OCI-LY7 (cell line): ENCODE results near the gene GLIPR1L2. TPM values are rescaled to one million over a fixed set of nuclear protein-coding genes. Genes with fewer than 3 reads are reported as not detected.
"Not testable (repeated sequence)": the region's sequence is repeated elsewhere in the genome, so short reads cannot be mapped to it uniquely, and the experiment has no call there.

Experiments
- BruUV-seq: library from RNA; stranded (reverse); fragments of 400-500 nt; replicated peaks from 2 replicates; lab custom pipeline; 2021; lab: Mats Ljungman, UMichigan
- CTCF ChIA-PET: fragments of 300-600 bp; sonication (Branson Sonifier 250); formaldehyde crosslinking; loops from one replicate; lab custom pipeline; 2022; ENCODE audit warnings: antibody characterized with exemption; ENCODE audit not compliant: unreplicated experiment; lab: Charles Lee
- POLR2A ChIA-PET: fragments of 300-600 bp; sonication (Branson Sonifier 250); formaldehyde crosslinking; loops from one replicate; lab custom pipeline; 2022; ENCODE audit warnings: antibody characterized with exemption; lab: Charles Lee
- DNase-seq: peaks from one replicate; pipeline ENCODE4 v3.0.0-alpha.2; 2015; ENCODE audit warnings: low spot score
- H2AFZ ChIP-seq: fragments of 200-600 bp; sonication (generic), shearing (Covaris generic); 2 replicates; pipeline ENCODE4 v1.6.1; 2014; ENCODE audit warnings: mild to moderate bottlenecking, antibody characterized with exemption, low read length, moderate library complexity
- H3K27ac ChIP-seq: fragments of 200-600 bp; sonication (generic); 2 replicates; pipeline ENCODE4 v1.5.1; 2014; ENCODE audit warnings: mixed run types, low read depth, mild to moderate bottlenecking, moderate library complexity, low read length, inconsistent platforms; ENCODE audit not compliant: poor library complexity, severe bottlenecking
- H3K36me3 ChIP-seq: fragments of 200-600 bp; sonication (generic); 2 replicates; pipeline ENCODE4 v1.6.1; 2014; ENCODE audit warnings: mild to moderate bottlenecking, antibody characterized with exemption, low read length, moderate library complexity, mixed read lengths; ENCODE audit not compliant: insufficient read depth
- H3K4me1 ChIP-seq: fragments of 200-600 bp; sonication (generic); 2 replicates; pipeline ENCODE4 v1.5.1; 2014; ENCODE audit warnings: mild to moderate bottlenecking, low read length; ENCODE audit not compliant: insufficient read depth, poor library complexity, severe bottlenecking
- H3K4me2 ChIP-seq: fragments of 200-600 bp; sonication (generic); 2 replicates; pipeline ENCODE4 v1.6.1; 2014; ENCODE audit warnings: mild to moderate bottlenecking, low read length
- H3K4me3 ChIP-seq: fragments of 200-600 bp; sonication (generic); 2 replicates; pipeline ENCODE4 v1.5.1; 2014; ENCODE audit warnings: mild to moderate bottlenecking, low read depth, low read length; ENCODE audit not compliant: poor library complexity, severe bottlenecking
- H3K79me2 ChIP-seq: fragments of 200-600 bp; sonication (generic); 2 replicates; pipeline ENCODE4 v1.6.1; 2016; ENCODE audit warnings: low read depth, mild to moderate bottlenecking, low read length, moderate library complexity, mixed read lengths; ENCODE audit not compliant: insufficient read depth
- H3K9me2 ChIP-seq: fragments of 200-600 bp; sonication (generic); 2 replicates; pipeline ENCODE4 v1.6.1; 2016; ENCODE audit warnings: mild to moderate bottlenecking, low read length, mixed read lengths; ENCODE audit not compliant: insufficient read depth
- H3K9me3 ChIP-seq: fragments of 200-600 bp; sonication (generic); 2 replicates; pipeline ENCODE4 v1.6.1; 2014; ENCODE audit warnings: mild to moderate bottlenecking, mixed run types, low read length, mixed read lengths
- H4K20me1 ChIP-seq: fragments of 200-600 bp; sonication (generic); 2 replicates; pipeline ENCODE4 v1.6.1; 2014; ENCODE audit warnings: mild to moderate bottlenecking, antibody characterized with exemption, low read length, moderate library complexity, mixed read lengths; ENCODE audit not compliant: insufficient read depth
- EZH2phosphoT487 ChIP-seq: fragments of 200-600 bp; sonication (generic); IDR thresholded peaks from 2 replicates; pipeline ENCODE4 v1.6.1; 2018; ENCODE audit warnings: low read depth, borderline replicate concordance, mild to moderate bottlenecking, mixed run types, antibody characterized with exemption, low read length, moderate library complexity, mixed read lengths
- intact Hi-C: fragments of 100-400 bp; cut with micrococcal nuclease; formaldehyde crosslinking; loops from one replicate; pipeline ENCODE4 v1.10.0; 2022; ENCODE audit not compliant: unreplicated experiment
- total RNA-seq, 2 experiments: library from RNA; depleted of rRNA in 1 of 2; stranded (reverse); fragments of >200 nt in 1 of 2; shearing (Covaris generic) in 1 of 2; gene quantifications; 2 replicates each; pipeline ENCODE4 v1.2.3, GENCODE V29; 2014 to 2022
- TF ChIP-seq, protein P1 (sequence below): fragments of 200-600 bp; sonication (generic); conservative IDR thresholded peaks from 2 replicates; pipeline ENCODE4 v1.5.1; 2014; ENCODE audit warnings: mild to moderate bottlenecking, antibody characterized with exemption, low read length, moderate library complexity, mixed read lengths

Gene GLIPR1L2
- total RNA-seq, 2 experiments from 2014 or later, result not detected

GRCh38 chr12:75443709-75444108 lies 52.8 kb downstream of the GLIPR1L2 start:
- ChIA-PET POLR2A (no interaction called here), CTCF (no interaction called here)
- no TSS peak for BruUV-seq
- Histone ChIP-seq H3K9me3 (no peaks in the 10 kb centered on the region), H3K4me2 (no peak overlapping the region), H3K79me2 (no peaks in the 10 kb centered on the region), H3K27ac (no peak overlapping the region), H3K4me3 (no peak overlapping the region), H3K9me2 (no peaks in the 10 kb centered on the region), H3K36me3 (no peaks in the 10 kb centered on the region), H3K4me1 (no peaks in the 10 kb centered on the region), H2AFZ (no peak overlapping the region), H4K20me1 (no peaks in the 10 kb centered on the region)
- TF ChIP-seq, protein P1, sequence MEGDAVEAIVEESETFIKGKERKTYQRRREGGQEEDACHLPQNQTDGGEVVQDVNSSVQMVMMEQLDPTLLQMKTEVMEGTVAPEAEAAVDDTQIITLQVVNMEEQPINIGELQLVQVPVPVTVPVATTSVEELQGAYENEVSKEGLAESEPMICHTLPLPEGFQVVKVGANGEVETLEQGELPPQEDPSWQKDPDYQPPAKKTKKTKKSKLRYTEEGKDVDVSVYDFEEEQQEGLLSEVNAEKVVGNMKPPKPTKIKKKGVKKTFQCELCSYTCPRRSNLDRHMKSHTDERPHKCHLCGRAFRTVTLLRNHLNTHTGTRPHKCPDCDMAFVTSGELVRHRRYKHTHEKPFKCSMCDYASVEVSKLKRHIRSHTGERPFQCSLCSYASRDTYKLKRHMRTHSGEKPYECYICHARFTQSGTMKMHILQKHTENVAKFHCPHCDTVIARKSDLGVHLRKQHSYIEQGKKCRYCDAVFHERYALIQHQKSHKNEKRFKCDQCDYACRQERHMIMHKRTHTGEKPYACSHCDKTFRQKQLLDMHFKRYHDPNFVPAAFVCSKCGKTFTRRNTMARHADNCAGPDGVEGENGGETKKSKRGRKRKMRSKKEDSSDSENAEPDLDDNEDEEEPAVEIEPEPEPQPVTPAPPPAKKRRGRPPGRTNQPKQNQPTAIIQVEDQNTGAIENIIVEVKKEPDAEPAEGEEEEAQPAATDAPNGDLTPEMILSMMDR, result no peak
- no peak for TF ChIP-seq EZH2phosphoT487
- DNase-seq, result no peak
- intact Hi-C loops, result no loop called here

DNA sequence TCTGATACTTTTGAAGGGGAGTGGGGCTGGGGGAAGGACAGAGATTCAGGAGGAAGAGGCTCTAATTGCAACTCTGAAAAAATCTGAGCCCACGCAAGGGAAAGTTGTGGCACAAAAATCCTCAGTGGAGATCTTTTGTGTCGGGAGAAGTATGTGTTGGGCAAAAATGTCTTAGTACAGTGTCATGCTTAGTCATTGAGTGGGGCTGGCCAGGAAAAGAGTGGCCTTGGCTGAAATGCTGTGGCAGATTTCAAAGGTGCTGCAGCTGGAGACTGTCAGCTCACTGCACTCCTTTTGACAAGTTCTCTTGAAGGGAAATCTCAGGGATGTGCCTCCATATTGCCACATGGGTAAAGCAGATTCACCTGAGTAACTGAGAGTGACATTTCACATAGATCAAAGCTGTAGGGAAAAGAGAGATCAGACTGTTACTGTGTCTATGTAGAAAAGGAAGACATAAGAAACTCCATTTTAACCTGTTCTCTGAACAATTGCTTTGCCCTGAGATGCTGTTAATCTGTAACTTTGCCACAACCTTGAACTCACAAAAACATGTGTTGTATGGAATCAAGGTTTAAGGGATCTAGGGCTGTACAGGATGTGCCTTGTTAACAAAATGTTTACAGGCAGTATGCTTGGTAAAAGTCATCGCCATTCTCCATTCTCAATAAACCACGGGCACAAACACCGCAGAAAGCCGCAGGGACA lies 53.7 kb downstream of the GLIPR1L2 start:
- no peaks in the 10 kb centered on the region for H3K36me3 ChIP-seq
- BruUV-seq, result no TSS peak
- H3K9me2 ChIP-seq, result no peaks in the 10 kb centered on the region
- H2AFZ ChIP-seq, result no peak overlapping the region
- DNase-seq, result no peak
- H3K4me2 ChIP-seq, result no peak overlapping the region
- H3K79me2 ChIP-seq, result no peaks in the 10 kb centered on the region
- H3K27ac ChIP-seq, result no peak overlapping the region
- TF ChIP-seq, protein P1, result no peak
- no peak for TF ChIP-seq EZH2phosphoT487
- H3K4me1 ChIP-seq, result no peaks in the 10 kb centered on the region
- intact Hi-C loops, result no loop called here
- ChIA-PET POLR2A (no interaction called here), CTCF (no interaction called here)
- no peak overlapping the region for H3K4me3 ChIP-seq
- no peaks in the 10 kb centered on the region for H3K9me3 ChIP-seq
- H4K20me1 ChIP-seq, result no peaks in the 10 kb centered on the region

GRCh38 chr12:75445137-75445507 lies 54.2 kb downstream of the GLIPR1L2 start:
- H3K27ac ChIP-seq, H3K4me2 ChIP-seq, H3K9me3 ChIP-seq, H3K79me2 ChIP-seq, DNase-seq, H2AFZ ChIP-seq, intact Hi-C loops, CTCF ChIA-PET, H3K4me1 ChIP-seq, H3K4me3 ChIP-seq, BruUV-seq, H3K36me3 ChIP-seq, H3K9me2 ChIP-seq, H4K20me1 ChIP-seq, POLR2A ChIA-PET: not testable (repeated sequence)
